ENCODE results near the gene XRRA1.

The XRRA1 gene

GRCh38 chr11:74936976-74937375 is 11.9 kb downstream of the XRRA1 start:
- no peak for ATAC-seq
- TF ChIP-seq CSDC2 (CRISPR knock-in tag; IDR thresholded peaks at IDR 0.05), result no peak
- TF ChIP-seq GLIS3 (CRISPR knock-in tag; IDR thresholded peaks at IDR 0.05), result no peak
- no peak for TF ChIP-seq ISL1 (CRISPR knock-in tag; IDR thresholded peaks at IDR 0.05)
- TF ChIP-seq TOX (CRISPR knock-in tag; IDR thresholded peaks at IDR 0.05; ENCODE audit: borderline replicate concordance), result no peak
- no peak for TF ChIP-seq ZNF8 (CRISPR knock-in tag; IDR thresholded peaks at IDR 0.05)
- TF ChIP-seq ZNF70 (CRISPR knock-in tag; IDR thresholded peaks at IDR 0.05), result no peak
- no peak for TF ChIP-seq RARB (CRISPR knock-in tag; IDR thresholded peaks at IDR 0.05)
- TF ChIP-seq PPARA (CRISPR knock-in tag; IDR thresholded peaks at IDR 0.05; ENCODE audit: borderline replicate concordance), result no peak
- TF ChIP-seq TSHZ2 (CRISPR knock-in tag; IDR thresholded peaks at IDR 0.05), result no peak
- TF ChIP-seq SNAI2 (CRISPR knock-in tag; IDR thresholded peaks at IDR 0.05), result no peak
- TF ChIP-seq ZFP3 (CRISPR knock-in tag; IDR thresholded peaks at IDR 0.05), result no peak
- no peak for TF ChIP-seq BACH2 (CRISPR knock-in tag; IDR thresholded peaks at IDR 0.05; ENCODE audit: borderline replicate concordance)
- no peak for TF ChIP-seq ZC3H10 (CRISPR knock-in tag; IDR thresholded peaks at IDR 0.05)
- TF ChIP-seq ESRRG (CRISPR knock-in tag; IDR thresholded peaks at IDR 0.05), result no peak
- TF ChIP-seq OSR1 (CRISPR knock-in tag; IDR thresholded peaks at IDR 0.05), result no peak
- no peak for TF ChIP-seq ARNTL (CRISPR knock-in tag; IDR thresholded peaks at IDR 0.05; ENCODE audit: borderline replicate concordance, low read depth)
- TF ChIP-seq PATZ1 (CRISPR knock-in tag; IDR thresholded peaks at IDR 0.05; ENCODE audit: borderline replicate concordance), result no peak
- TF ChIP-seq ZNF565 (CRISPR knock-in tag; conservative IDR thresholded peaks at IDR 0.05; ENCODE audit: low read depth), result no peak

- no peak for TF ChIP-seq ZFP30 (CRISPR knock-in tag; IDR thresholded peaks at IDR 0.05)
- TF ChIP-seq ZFP3 (CRISPR knock-in tag; IDR thresholded peaks at IDR 0.05), result no peak
- no peak for TF ChIP-seq PATZ1 (CRISPR knock-in tag; IDR thresholded peaks at IDR 0.05; ENCODE audit: borderline replicate concordance)
- TF ChIP-seq TOX (CRISPR knock-in tag; IDR thresholded peaks at IDR 0.05; ENCODE audit: borderline replicate concordance), result no peak
- no peak for TF ChIP-seq ISL1 (CRISPR knock-in tag; IDR thresholded peaks at IDR 0.05)
- no peak for ATAC-seq
Observed at GRCh38 chr11:74936087-74936486, 12.8 kb downstream of the XRRA1 start.

DNA sequence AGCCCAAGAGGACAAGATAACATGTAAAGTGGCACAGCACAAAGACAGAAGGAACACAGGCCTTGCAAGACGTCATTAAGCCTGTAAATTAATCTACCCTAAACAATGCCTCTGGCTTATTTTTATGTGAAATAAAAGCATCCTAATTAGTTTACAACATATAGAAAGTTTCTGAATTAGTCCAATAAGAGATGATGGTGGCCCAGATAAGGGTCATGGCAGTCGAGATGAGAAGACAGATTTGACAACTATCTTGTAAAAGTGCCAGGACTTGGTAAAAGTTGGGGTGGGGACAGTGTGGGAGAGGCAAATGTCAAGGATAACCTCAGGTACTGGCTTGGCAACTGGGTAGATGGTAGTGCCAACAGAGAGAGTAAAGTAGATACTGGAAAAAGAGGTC is 13.6 kb downstream of the XRRA1 start:
- TF ChIP-seq ZNF70 (CRISPR knock-in tag; IDR thresholded peaks at IDR 0.05) (no peak), RARB (CRISPR knock-in tag; IDR thresholded peaks at IDR 0.05) (no peak), OSR1 (CRISPR knock-in tag; IDR thresholded peaks at IDR 0.05) (no peak), SNAI2 (CRISPR knock-in tag; IDR thresholded peaks at IDR 0.05) (no peak), ISL1 (CRISPR knock-in tag; IDR thresholded peaks at IDR 0.05) (no peak), CSDC2 (CRISPR knock-in tag; IDR thresholded peaks at IDR 0.05) (no peak), ZFP3 (CRISPR knock-in tag; IDR thresholded peaks at IDR 0.05) (no peak), CSRNP3 (CRISPR knock-in tag; IDR thresholded peaks at IDR 0.05) (no peak), PPARA (CRISPR knock-in tag; IDR thresholded peaks at IDR 0.05; ENCODE audit: borderline replicate concordance) (no peak), ZNF565 (CRISPR knock-in tag; conservative IDR thresholded peaks at IDR 0.05; ENCODE audit: low read depth) (no peak), BACH2 (CRISPR knock-in tag; IDR thresholded peaks at IDR 0.05; ENCODE audit: borderline replicate concordance) (no peak), GLIS3 (CRISPR knock-in tag; IDR thresholded peaks at IDR 0.05) (no peak), ZNF8 (CRISPR knock-in tag; IDR thresholded peaks at IDR 0.05) (no peak), ESRRG (CRISPR knock-in tag; IDR thresholded peaks at IDR 0.05) (no peak), TSHZ2 (CRISPR knock-in tag; IDR thresholded peaks at IDR 0.05) (no peak), ZFP30 (CRISPR knock-in tag; IDR thresholded peaks at IDR 0.05) (no peak), CREB5 (CRISPR knock-in tag; IDR thresholded peaks at IDR 0.05; ENCODE audit: low read depth) (no peak)
- TF ChIP-seq, protein P1, sequence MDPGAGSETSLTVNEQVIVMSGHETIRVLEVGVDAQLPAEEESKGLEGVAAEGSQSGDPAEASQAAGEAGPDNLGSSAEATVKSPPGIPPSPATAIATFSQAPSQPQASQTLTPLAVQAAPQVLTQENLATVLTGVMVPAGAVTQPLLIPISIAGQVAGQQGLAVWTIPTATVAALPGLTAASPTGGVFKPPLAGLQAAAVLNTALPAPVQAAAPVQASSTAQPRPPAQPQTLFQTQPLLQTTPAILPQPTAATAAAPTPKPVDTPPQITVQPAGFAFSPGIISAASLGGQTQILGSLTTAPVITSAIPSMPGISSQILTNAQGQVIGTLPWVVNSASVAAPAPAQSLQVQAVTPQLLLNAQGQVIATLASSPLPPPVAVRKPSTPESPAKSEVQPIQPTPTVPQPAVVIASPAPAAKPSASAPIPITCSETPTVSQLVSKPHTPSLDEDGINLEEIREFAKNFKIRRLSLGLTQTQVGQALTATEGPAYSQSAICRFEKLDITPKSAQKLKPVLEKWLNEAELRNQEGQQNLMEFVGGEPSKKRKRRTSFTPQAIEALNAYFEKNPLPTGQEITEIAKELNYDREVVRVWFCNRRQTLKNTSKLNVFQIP (CRISPR knock-in tag; IDR thresholded peaks at IDR 0.05; ENCODE audit: borderline replicate concordance, low read depth), result no peak
- ATAC-seq, result no peak

Data from SK-N-SH treated with all-trans-retinoic acid at 6 μM for 48 hours (cell line).